ENCODE results near the gene KRT5. TPM values are rescaled to one million over a fixed set of nuclear protein-coding genes. Genes with fewer than 3 reads are reported as not detected.
A peak's percentile ranks its signal among the peaks of the same experiment; 100 is the strongest.
"Not testable (repeated sequence)": the region's sequence is repeated elsewhere in the genome, so short reads cannot be mapped to it uniquely, and the experiment has no call there.

The KRT5 gene
- total and polyA plus RNA-seq, 10 donors = 0.23 to 1.9 (median 0.96) TPM; not detected in 3

- intact Hi-C loops (cut with DNase I; ENCODE audit: low total_unique reads) = no loop called here
- no peak overlapping the region for H3K27ac ChIP-seq
- no peaks in the 10 kb centered on the region for H3K36me3 ChIP-seq
- H3K4me1 ChIP-seq = no peaks in the 10 kb centered on the region
- no peak for TF ChIP-seq POLR2AphosphoS5 (IDR thresholded peaks at IDR 0.05)
- TF ChIP-seq, protein P1, sequence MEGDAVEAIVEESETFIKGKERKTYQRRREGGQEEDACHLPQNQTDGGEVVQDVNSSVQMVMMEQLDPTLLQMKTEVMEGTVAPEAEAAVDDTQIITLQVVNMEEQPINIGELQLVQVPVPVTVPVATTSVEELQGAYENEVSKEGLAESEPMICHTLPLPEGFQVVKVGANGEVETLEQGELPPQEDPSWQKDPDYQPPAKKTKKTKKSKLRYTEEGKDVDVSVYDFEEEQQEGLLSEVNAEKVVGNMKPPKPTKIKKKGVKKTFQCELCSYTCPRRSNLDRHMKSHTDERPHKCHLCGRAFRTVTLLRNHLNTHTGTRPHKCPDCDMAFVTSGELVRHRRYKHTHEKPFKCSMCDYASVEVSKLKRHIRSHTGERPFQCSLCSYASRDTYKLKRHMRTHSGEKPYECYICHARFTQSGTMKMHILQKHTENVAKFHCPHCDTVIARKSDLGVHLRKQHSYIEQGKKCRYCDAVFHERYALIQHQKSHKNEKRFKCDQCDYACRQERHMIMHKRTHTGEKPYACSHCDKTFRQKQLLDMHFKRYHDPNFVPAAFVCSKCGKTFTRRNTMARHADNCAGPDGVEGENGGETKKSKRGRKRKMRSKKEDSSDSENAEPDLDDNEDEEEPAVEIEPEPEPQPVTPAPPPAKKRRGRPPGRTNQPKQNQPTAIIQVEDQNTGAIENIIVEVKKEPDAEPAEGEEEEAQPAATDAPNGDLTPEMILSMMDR (IDR thresholded peaks at IDR 0.05 in 8 of 11, conservative IDR thresholded peaks at IDR 0.05 in 3 of 11) = peak in 7 of 11 experiments; percentile 12 to 53 (median 31)
- no peak for DNase-seq
- WGBS, 5 donors = 28 to 40% (median 36%) methylated on average over 4 of the region's 4 CpGs
- no peak overlapping the region for H3K4me3 ChIP-seq
- H3K9me3 ChIP-seq = peaks cover 0 to 23% (median 12%) of the 10 kb centered on the region in 8 donors
- H3K27me3 ChIP-seq (replicated peaks in 1 of 7) = peaks cover 0 to 31% (median 0%) of the 10 kb centered on the region in 7 donors
These were observed 13.1 kb downstream of the KRT5 start for GRCh38 chr12:52506858-52507715.

DNA sequence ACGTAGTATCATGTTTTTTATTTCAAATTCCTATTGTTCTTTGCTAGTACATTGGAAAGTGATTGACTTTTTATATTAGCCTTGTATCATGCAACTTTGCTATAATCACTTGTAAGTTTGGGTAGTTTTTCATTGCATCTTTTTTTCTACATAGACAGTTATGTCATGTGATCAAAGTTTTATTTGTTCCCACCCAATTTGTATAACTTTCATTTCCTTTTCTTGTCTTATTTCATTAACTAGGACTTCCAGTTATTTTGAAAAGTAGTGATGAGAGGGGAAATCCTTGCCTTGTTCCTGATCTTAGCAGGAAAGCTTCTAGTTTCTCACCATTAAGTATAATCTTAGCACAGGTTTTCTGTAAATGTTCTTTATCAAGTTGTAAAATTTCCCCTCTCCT, 17.3 kb downstream of the KRT5 start:
- no peak for DNase-seq
- H3K4me1 ChIP-seq = no peaks in the 10 kb centered on the region
- 77 to 88% (median 82%) methylated on average over 1 of the region's 1 CpG for WGBS, 5 donors
- H3K27me3 ChIP-seq (replicated peaks in 1 of 7) = peaks cover 0 to 31% (median 0%) of the 10 kb centered on the region in 7 donors
- no peaks in the 10 kb centered on the region for H3K36me3 ChIP-seq
- TF ChIP-seq POLR2A (IDR thresholded peaks at IDR 0.05) (no peak), POLR2AphosphoS5 (IDR thresholded peaks at IDR 0.05) (no peak)
- TF ChIP-seq, protein P1 (IDR thresholded peaks at IDR 0.05 in 8 of 11, conservative IDR thresholded peaks at IDR 0.05 in 3 of 11) = no peak
- intact Hi-C loops (cut with DNase I; ENCODE audit: low total_unique reads) = no loop called here
- H3K4me3 ChIP-seq = no peak overlapping the region
- H3K27ac ChIP-seq = no peak overlapping the region
- H3K9me3 ChIP-seq = peaks cover 0 to 9% (median 0%) of the 10 kb centered on the region in 8 donors

DNA sequence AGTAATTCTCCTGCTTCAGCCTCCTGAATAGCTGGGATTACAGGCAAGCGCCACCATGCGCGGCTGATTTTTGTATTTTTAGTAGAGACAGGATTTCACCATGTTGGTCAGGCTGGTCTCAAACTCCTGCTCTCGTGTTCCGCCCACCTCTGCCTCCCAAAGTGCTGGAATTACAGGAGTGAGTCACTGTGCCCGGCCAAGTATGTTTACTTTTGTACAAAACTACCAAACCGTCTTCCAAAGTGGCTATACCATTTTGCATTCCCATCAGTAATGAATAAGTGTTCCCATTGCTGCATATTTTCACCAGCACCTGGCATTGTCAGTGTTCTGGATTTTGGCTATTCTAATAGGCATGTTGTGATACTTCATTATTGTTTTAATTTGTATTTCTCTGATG, 18.7 kb downstream of the KRT5 start:
- no peaks in the 10 kb centered on the region for H3K36me3 ChIP-seq
- WGBS, 5 donors = 85 to 93% (median 90%) methylated on average over 7 of the region's 7 CpGs
- TF ChIP-seq POLR2AphosphoS5 (IDR thresholded peaks at IDR 0.05) = no peak
- TF ChIP-seq POLR2A (IDR thresholded peaks at IDR 0.05) = no peak
- TF ChIP-seq, protein P1 (IDR thresholded peaks at IDR 0.05 in 8 of 11, conservative IDR thresholded peaks at IDR 0.05 in 3 of 11) = no peak
- no peaks in the 10 kb centered on the region for H3K4me1 ChIP-seq
- no peak overlapping the region for H3K4me3 ChIP-seq
- H3K27me3 ChIP-seq (replicated peaks in 1 of 7) = peaks cover 0 to 26% (median 0%) of the 10 kb centered on the region in 7 donors
- DNase-seq = no peak
- no peak overlapping the region for H3K27ac ChIP-seq
- intact Hi-C loops (cut with DNase I; ENCODE audit: low total_unique reads) = no loop called here
- peaks cover 0 to 9% (median 0%) of the 10 kb centered on the region in 8 donors for H3K9me3 ChIP-seq

DNA sequence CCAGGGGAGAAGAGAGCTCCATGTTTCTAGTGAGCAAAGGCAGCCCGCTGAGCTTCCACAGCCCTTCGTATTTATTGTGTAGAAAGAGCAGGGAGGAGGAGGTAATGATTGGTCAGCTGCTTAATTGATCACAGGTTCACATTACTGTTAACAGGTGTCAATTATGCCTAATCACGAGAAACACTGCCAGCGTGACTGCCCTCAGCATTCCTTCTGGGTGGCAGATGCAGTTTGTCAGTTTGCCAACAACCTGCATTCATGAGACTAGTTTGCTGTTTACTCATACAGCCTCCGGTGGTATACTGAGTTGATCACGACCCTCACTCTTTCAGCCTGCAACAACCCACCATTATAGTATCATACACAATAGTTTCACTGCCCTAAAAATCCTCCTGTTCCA, 19.6 kb downstream of the KRT5 start:
- WGBS, 5 donors = 78 to 91% (median 88%) methylated on average over 6 of the region's 6 CpGs
- H3K9me3 ChIP-seq; DNase-seq; H3K36me3 ChIP-seq; H3K4me1 ChIP-seq; H3K27ac ChIP-seq; H3K4me3 ChIP-seq; intact Hi-C loops (cut with DNase I; ENCODE audit: low total_unique reads): not testable (repeated sequence)
- peaks cover 0 to 22% (median 0%) of the 10 kb centered on the region in 7 donors for H3K27me3 ChIP-seq (replicated peaks in 1 of 7)

Data from spleen (tissue), 11 donors.